ENCODE data around the gene DSC2. TPM values are rescaled to one million over a fixed set of nuclear protein-coding genes. Genes with fewer than 3 reads are reported as not detected.
"Not testable (repeated sequence)": the region's sequence is repeated elsewhere in the genome, so short reads cannot be mapped to it uniquely, and the experiment has no call there.

Gene DSC2
- total and polyA plus RNA-seq, 3 donors from 2014 or later = 1.2 to 2.7 (median 1.2) TPM

DNA sequence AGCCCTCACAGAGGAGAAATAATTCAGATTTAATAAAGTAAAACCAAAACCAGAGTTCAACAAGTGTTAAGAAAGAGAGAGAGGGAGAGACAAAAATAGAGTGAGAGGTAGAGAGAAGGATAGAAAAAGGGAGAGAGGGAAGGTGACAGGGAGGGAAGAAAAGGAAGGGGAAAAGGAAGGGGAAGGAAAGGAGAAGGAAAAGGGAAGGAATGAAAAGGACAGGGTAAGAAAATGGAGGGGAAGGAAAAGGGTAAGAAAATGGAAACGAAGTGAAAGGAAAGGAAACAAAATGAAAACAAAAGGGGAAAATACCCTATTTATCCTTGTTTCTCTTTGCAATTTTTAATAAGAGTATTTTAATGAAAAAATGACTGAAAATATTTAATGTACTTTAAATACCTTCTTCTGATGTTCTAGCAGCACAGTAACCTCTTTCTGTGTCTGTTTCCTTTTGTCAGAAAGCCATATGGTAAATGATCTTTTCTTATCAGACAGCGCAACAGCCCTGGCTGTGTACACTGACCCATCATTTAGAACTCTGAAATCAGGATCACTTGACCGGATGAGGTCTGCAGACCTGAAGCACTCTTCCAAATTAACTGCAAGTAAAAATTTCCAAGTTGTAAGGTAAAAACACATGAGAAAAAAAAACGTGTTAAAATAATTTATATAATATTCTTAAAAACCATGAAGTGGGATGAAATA is 71.5 kb downstream of the DSC2 start:
- H3K36me3 ChIP-seq (ENCODE audit: low read depth, missing control alignments) = no peaks in the 10 kb centered on the region
- no peaks in the 10 kb centered on the region for H3K27me3 ChIP-seq
- H3K4me1 ChIP-seq = no peaks in the 10 kb centered on the region
- intact Hi-C loops (cut with DNase I; ENCODE audit: low total_unique reads) = no loop called here
- 61 to 70% methylated on average over 4 of the region's 4 CpGs for WGBS, 2 donors
- H3K9me3 ChIP-seq = no peaks in the 10 kb centered on the region
- no peak overlapping the region for H3K4me3 ChIP-seq
- H3K27ac ChIP-seq = no peak overlapping the region
- TF ChIP-seq, protein P1, sequence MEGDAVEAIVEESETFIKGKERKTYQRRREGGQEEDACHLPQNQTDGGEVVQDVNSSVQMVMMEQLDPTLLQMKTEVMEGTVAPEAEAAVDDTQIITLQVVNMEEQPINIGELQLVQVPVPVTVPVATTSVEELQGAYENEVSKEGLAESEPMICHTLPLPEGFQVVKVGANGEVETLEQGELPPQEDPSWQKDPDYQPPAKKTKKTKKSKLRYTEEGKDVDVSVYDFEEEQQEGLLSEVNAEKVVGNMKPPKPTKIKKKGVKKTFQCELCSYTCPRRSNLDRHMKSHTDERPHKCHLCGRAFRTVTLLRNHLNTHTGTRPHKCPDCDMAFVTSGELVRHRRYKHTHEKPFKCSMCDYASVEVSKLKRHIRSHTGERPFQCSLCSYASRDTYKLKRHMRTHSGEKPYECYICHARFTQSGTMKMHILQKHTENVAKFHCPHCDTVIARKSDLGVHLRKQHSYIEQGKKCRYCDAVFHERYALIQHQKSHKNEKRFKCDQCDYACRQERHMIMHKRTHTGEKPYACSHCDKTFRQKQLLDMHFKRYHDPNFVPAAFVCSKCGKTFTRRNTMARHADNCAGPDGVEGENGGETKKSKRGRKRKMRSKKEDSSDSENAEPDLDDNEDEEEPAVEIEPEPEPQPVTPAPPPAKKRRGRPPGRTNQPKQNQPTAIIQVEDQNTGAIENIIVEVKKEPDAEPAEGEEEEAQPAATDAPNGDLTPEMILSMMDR (IDR thresholded peaks at IDR 0.05) = no peak
- TF ChIP-seq POLR2A (IDR thresholded peaks at IDR 0.05) = no peak
- no peak for DNase-seq

DNA sequence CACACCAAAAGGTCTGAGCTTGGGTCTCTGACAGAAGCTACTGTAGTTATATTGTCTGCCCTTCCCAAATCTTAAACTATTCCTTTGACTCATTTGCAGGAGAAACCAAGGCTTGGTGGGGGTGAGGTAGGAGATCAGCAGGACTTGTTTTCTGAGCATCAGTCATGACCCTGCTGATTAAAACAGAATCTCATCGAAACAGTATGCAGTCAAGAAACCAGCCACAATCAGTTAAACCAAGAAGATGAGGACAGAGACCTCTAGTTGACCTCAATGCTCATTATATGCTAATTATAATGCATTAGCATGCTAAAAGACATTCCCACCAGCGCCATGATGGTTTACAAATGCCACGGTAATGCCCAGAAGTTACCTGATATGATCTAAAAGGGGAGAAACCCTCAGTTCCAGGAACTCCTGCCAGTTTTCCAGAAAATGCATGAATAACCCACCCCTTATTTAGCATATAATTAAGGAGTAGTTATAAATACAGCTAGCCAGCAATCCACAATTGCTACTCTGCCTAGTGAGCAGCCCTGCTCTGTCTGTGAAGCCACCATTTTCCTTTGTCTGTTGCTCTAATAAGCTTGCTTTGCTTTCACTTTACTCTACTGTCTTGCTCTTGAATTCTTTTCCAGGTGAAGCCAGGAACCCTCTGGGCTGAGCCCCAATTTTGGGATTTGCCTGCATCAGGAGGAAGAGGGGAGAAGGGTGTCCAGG is 86.3 kb downstream of the DSC2 start:
- 94% methylated on average over 3 of the region's 3 CpGs for WGBS, 2 donors
- H3K4me3 ChIP-seq = no peak overlapping the region
- no peak overlapping the region for H3K27ac ChIP-seq
- no peak for DNase-seq
- TF ChIP-seq, protein P1 (IDR thresholded peaks at IDR 0.05) = no peak
- no peak for TF ChIP-seq POLR2A (IDR thresholded peaks at IDR 0.05)
- no peaks in the 10 kb centered on the region for H3K36me3 ChIP-seq (ENCODE audit: low read depth, missing control alignments)
- no peaks in the 10 kb centered on the region for H3K27me3 ChIP-seq
- no peaks in the 10 kb centered on the region for H3K4me1 ChIP-seq
- intact Hi-C loops (cut with DNase I; ENCODE audit: low total_unique reads) = no loop called here
- H3K9me3 ChIP-seq = no peaks in the 10 kb centered on the region

GRCh38 chr18:31011455-31011854 is 90.8 kb downstream of the DSC2 start:
- H3K9me3 ChIP-seq; H3K36me3 ChIP-seq (ENCODE audit: low read depth, missing control alignments); intact Hi-C loops (cut with DNase I; ENCODE audit: low total_unique reads); H3K27ac ChIP-seq; DNase-seq; H3K4me3 ChIP-seq; H3K4me1 ChIP-seq; H3K27me3 ChIP-seq: not testable (repeated sequence)
- WGBS, 2 donors = 91 to 93% methylated on average over 7 of the region's 7 CpGs

DNA sequence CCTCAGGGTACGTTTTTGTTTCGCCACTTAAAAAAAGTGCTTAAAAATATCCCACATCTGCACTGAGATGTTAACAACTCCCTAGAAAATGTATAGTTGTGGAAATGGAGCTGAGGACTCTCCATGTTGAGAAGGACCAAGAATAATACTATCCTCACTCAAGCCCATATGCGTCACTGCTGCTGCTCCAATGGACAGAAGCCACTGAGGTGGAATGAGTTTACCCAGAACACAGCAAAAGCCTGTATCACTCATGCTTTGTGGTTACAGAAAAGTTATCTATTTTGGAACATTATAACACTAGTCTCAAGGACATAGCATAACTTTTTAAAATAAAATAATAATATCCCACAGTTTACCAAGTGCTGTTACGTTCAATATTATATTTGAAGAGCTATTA is 91.6 kb downstream of the DSC2 start:
- no peak for DNase-seq
- H3K36me3 ChIP-seq (ENCODE audit: low read depth, missing control alignments) = no peaks in the 10 kb centered on the region
- intact Hi-C loops (cut with DNase I; ENCODE audit: low total_unique reads) = no loop called here

More for the DNA sequence above, 91.6 kb downstream of the DSC2 start:
- H3K9me3 ChIP-seq = no peaks in the 10 kb centered on the region
- WGBS, 2 donors = 79 to 81% methylated on average over 4 of the region's 4 CpGs
- no peak overlapping the region for H3K4me3 ChIP-seq
- TF ChIP-seq, protein P1 (IDR thresholded peaks at IDR 0.05) = no peak
- no peak for TF ChIP-seq POLR2A (IDR thresholded peaks at IDR 0.05)
- H3K27ac ChIP-seq = no peak overlapping the region
- H3K27me3 ChIP-seq = no peaks in the 10 kb centered on the region
- H3K4me1 ChIP-seq = no peaks in the 10 kb centered on the region

Other genes with a start within 250 kb of the DSC2 start
- under 1 TPM; 0.19 to 0.24 TPM for gene DSC3, start 59.7 kb downstream of the DSC2 start, total RNA-seq
- gene DSC3, start 59.7 kb downstream of the DSC2 start, polyA plus RNA-seq (ENCODE audit: insufficient read depth, low read depth, low replicate concordance) = 2.0 TPM
- under 1 TPM in 1 of 2 donors, not detected in 1; 0.12 TPM for gene DSC1, start 60.4 kb upstream of the DSC2 start, total RNA-seq
- 0.07 TPM for gene DSC1, start 60.4 kb upstream of the DSC2 start, polyA plus RNA-seq (ENCODE audit: insufficient read depth, low read depth, low replicate concordance)
- 1 to 10 TPM; 2.8 to 3.8 TPM for gene DSG1, start 215.7 kb upstream of the DSC2 start, total RNA-seq
- 5.4 TPM for gene DSG1, start 215.7 kb upstream of the DSC2 start, polyA plus RNA-seq (ENCODE audit: insufficient read depth, low read depth, low replicate concordance)

Measured in testis (tissue), 3 donors.